KMS-11 (cell line): ENCODE data around the gene OR2A2.

Experiments
- H2AFZ ChIP-seq: fragments of 200-600 bp; sonication (generic); 2 replicates; pipeline ENCODE4 v1.6.1; 2016; ENCODE audit warnings: antibody characterized with exemption, mixed run types, low read depth
- H3K27ac ChIP-seq: fragments of 200-600 bp; sonication (generic); 2 replicates; pipeline ENCODE4 v1.6.1; 2016; ENCODE audit warnings: mild to moderate bottlenecking, mixed run types
- H3K27me3 ChIP-seq: fragments of 200-600 bp; sonication (generic); 2 replicates; pipeline ENCODE4 v1.6.1; 2017; ENCODE audit warnings: mild to moderate bottlenecking, low read depth, mixed run types, moderate library complexity; ENCODE audit not compliant: insufficient read depth
- H3K36me3 ChIP-seq: fragments of 200-600 bp; sonication (generic); 2 replicates; pipeline ENCODE4 v1.6.1; 2017; ENCODE audit warnings: mild to moderate bottlenecking, mixed run types; ENCODE audit not compliant: insufficient read depth
- H3K4me1 ChIP-seq: fragments of 200-600 bp; sonication (generic); 2 replicates; pipeline ENCODE4 v1.6.1; 2016; ENCODE audit warnings: mild to moderate bottlenecking, low read depth, mixed run types; ENCODE audit not compliant: poor library complexity, severe bottlenecking
- H3K4me2 ChIP-seq: fragments of 200-600 bp; sonication (generic); 2 replicates; pipeline ENCODE4 v1.7.0; 2016; ENCODE audit warnings: mild to moderate bottlenecking, mixed run types
- H3K4me3 ChIP-seq: fragments of 200-600 bp; sonication (generic); IDR thresholded peaks from 2 replicates; pipeline ENCODE4 v1.6.1; 2017; ENCODE audit warnings: low read depth, low read length, mixed read lengths; ENCODE audit not compliant: insufficient read depth
- H3K79me2 ChIP-seq: fragments of 200-600 bp; sonication (generic); 2 replicates; pipeline ENCODE4 v1.6.1; 2016; ENCODE audit warnings: low read depth, mixed run types; ENCODE audit not compliant: insufficient read depth
- H3K9ac ChIP-seq: fragments of 200-600 bp; sonication (generic); 2 replicates; pipeline ENCODE4 v1.6.1; 2016; ENCODE audit warnings: mild to moderate bottlenecking, mixed run types
- H4K20me1 ChIP-seq: fragments of 200-600 bp; sonication (generic); 2 replicates; pipeline ENCODE4 v1.6.1; 2016; ENCODE audit warnings: mild to moderate bottlenecking, mixed run types; ENCODE audit not compliant: insufficient read depth
- TF ChIP-seq, protein P1 (sequence below): fragments of 200-600 bp; sonication (generic); conservative IDR thresholded peaks from 2 replicates; pipeline ENCODE4 v1.6.1; 2017; ENCODE audit warnings: low read depth, mild to moderate bottlenecking, antibody characterized with exemption, low read length, moderate library complexity, mixed read lengths

Gene OR2A2, protein sequence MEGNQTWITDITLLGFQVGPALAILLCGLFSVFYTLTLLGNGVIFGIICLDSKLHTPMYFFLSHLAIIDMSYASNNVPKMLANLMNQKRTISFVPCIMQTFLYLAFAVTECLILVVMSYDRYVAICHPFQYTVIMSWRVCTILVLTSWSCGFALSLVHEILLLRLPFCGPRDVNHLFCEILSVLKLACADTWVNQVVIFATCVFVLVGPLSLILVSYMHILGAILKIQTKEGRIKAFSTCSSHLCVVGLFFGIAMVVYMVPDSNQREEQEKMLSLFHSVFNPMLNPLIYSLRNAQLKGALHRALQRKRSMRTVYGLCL

DNA sequence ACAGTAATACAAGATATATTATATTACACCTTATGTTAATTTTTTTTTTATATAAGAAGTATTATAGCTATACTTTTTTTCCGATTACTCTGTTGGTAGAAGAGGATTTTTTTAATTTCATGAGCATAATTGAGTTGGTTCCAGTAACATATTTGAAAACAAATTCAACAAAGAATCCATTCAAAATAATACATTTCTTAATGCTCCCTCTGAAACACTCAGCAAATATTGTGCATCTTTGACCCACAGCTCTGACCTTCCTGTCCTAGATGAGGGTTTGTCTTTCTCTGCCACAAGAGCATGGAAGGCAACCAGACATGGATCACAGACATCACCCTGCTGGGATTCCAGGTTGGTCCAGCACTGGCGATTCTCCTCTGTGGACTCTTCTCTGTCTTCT lies at the start of gene OR2A2:
TSS of gene OR2A2 (plus strand) at position 301 of the 400 bp plus-strand sequence. CDS start at position 301, 0 bp downstream.
- H3K79me2 ChIP-seq = no peaks in the 10 kb centered on the region

DNA sequence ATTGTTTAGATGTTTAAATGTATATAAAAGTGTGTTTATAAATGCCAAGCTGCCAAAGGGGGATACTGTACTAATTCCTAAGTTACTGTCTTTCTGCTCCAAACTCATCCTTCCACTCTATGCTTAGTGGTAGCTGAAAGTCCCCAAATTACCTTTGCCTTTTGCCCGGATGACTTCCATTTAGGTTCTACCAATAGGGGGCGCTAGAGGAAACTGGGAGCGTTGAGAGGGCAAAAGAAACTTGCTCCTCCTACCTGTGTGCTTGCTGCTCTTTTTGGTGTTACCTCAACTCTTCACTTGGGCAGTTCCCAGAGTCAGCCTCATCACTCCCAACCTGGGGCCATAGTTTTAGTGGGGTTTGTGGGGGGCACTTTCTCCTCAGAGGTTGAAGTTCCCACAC lies 45.7 kb upstream of the OR2A2 start:
- no peak overlapping the region for H2AFZ ChIP-seq
- no peaks in the 10 kb centered on the region for H4K20me1 ChIP-seq
- H3K27me3 ChIP-seq = no peaks in the 10 kb centered on the region
- H3K4me1 ChIP-seq = no peaks in the 10 kb centered on the region
- no peak overlapping the region for H3K9ac ChIP-seq
- TF ChIP-seq, protein P1, sequence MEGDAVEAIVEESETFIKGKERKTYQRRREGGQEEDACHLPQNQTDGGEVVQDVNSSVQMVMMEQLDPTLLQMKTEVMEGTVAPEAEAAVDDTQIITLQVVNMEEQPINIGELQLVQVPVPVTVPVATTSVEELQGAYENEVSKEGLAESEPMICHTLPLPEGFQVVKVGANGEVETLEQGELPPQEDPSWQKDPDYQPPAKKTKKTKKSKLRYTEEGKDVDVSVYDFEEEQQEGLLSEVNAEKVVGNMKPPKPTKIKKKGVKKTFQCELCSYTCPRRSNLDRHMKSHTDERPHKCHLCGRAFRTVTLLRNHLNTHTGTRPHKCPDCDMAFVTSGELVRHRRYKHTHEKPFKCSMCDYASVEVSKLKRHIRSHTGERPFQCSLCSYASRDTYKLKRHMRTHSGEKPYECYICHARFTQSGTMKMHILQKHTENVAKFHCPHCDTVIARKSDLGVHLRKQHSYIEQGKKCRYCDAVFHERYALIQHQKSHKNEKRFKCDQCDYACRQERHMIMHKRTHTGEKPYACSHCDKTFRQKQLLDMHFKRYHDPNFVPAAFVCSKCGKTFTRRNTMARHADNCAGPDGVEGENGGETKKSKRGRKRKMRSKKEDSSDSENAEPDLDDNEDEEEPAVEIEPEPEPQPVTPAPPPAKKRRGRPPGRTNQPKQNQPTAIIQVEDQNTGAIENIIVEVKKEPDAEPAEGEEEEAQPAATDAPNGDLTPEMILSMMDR = peak; percentile 57
- no peak overlapping the region for H3K4me3 ChIP-seq
- no peaks in the 10 kb centered on the region for H3K79me2 ChIP-seq
- no peak overlapping the region for H3K27ac ChIP-seq
- H3K36me3 ChIP-seq = no peaks in the 10 kb centered on the region
- H3K4me2 ChIP-seq = no peak overlapping the region

More for the DNA sequence above, at the start of gene OR2A2:
- Histone ChIP-seq H3K4me2 (no peak within 1 kb of the TSS), H3K4me3 (no peak within 1 kb of the TSS), H3K27ac (no peak within 1 kb of the TSS), H3K4me1 (no peaks in the 10 kb centered on the region), H4K20me1 (no peaks in the 10 kb centered on the region), H3K36me3 (no peaks in the 10 kb centered on the region), H3K9ac (no peak within 1 kb of the TSS), H2AFZ (no peak within 1 kb of the TSS), H3K27me3 (no peaks in the 10 kb centered on the region)
- TF ChIP-seq, protein P1 = no peak

- Histone ChIP-seq H3K4me3 (no peak within 1 kb of the TSS), H3K4me1 (no peaks in the 10 kb centered on the region), H3K4me2 (no peak within 1 kb of the TSS), H3K27me3 (no peaks in the 10 kb centered on the region), H3K9ac (no peak within 1 kb of the TSS), H4K20me1 (no peaks in the 10 kb centered on the region), H3K36me3 (no peaks in the 10 kb centered on the region), H3K27ac (no peak within 1 kb of the TSS), H3K79me2 (no peaks in the 10 kb centered on the region), H2AFZ (no peak within 1 kb of the TSS)
- TF ChIP-seq, protein P1 = no peak
These were observed 39.9 kb upstream of the OR2A2 start, which contains the start of gene OR2A25 for GRCh38 chr7:144069511-144069910. Gene OR2A25, plus strand, starts transcription at chr7:144069811. Its CDS starts 4,409 bp downstream, at chr7:144074220.

DNA sequence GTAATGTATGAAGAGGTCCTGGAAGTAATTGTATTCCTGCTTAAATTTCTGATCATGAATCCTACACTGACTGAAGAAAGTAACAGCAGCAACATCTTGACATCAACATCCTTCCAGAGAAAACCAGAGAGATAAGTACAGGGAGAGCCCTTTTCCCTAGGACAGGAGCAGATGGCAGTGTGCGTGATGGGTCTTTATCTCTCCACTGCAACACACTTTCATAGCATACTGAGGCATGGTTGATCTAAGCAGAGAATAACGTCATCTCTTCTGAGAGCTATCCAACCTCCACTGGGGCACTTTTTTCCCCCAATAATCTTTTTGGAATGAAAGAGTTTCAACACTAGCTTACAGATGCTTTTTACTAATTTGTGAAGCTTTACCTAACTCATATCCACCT lies 39.4 kb upstream of the OR2A2 start:
- TF ChIP-seq, protein P1 = no peak

More for the DNA sequence above, 39.4 kb upstream of the OR2A2 start:
- Histone ChIP-seq H4K20me1 (no peaks in the 10 kb centered on the region), H3K4me3 (no peak overlapping the region), H2AFZ (no peak overlapping the region), H3K27ac (no peak overlapping the region), H3K4me2 (no peak overlapping the region), H3K4me1 (no peaks in the 10 kb centered on the region), H3K36me3 (no peaks in the 10 kb centered on the region), H3K79me2 (no peaks in the 10 kb centered on the region), H3K27me3 (no peaks in the 10 kb centered on the region), H3K9ac (no peak overlapping the region)
